Retinal pigment epithelial cell (primary cell): ENCODE data around the gene DLX4.

Source experiments
- DNase-seq: peaks from one replicate; pipeline ENCODE4 v3.0.0-alpha.2; 2010; ENCODE audit warnings: low read depth
- H3K4me3 ChIP-seq: 2 replicates; pipeline ENCODE4 v1.5.1; 2011; ENCODE audit warnings: mild to moderate bottlenecking, low read length, control low read depth, moderate library complexity
- TF ChIP-seq, protein P1 (sequence below): conservative IDR thresholded peaks from 2 replicates; pipeline ENCODE4 v1.5.1; 2011; ENCODE audit warnings: low read depth, low read length, control low read depth, inconsistent platforms

The DLX4 gene

DNA sequence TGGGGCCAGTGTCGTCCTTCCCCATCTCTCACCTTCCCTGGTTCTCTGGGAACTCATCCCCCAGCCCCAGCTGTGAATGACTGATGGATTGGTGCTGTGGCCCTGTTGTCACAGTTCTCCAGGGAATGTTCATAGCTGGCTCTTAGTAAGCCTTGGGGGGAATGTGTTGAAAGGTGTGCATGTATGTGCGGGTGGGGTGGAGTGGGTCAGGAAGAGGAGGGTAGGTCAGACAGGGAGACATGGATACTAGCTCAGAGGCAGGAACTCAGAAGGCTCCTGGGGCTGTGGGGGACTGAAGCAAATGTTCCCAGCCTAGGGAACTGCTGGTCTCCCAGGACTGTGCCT, 4.3 kb downstream of the DLX4 start:
- TF ChIP-seq, protein P1, sequence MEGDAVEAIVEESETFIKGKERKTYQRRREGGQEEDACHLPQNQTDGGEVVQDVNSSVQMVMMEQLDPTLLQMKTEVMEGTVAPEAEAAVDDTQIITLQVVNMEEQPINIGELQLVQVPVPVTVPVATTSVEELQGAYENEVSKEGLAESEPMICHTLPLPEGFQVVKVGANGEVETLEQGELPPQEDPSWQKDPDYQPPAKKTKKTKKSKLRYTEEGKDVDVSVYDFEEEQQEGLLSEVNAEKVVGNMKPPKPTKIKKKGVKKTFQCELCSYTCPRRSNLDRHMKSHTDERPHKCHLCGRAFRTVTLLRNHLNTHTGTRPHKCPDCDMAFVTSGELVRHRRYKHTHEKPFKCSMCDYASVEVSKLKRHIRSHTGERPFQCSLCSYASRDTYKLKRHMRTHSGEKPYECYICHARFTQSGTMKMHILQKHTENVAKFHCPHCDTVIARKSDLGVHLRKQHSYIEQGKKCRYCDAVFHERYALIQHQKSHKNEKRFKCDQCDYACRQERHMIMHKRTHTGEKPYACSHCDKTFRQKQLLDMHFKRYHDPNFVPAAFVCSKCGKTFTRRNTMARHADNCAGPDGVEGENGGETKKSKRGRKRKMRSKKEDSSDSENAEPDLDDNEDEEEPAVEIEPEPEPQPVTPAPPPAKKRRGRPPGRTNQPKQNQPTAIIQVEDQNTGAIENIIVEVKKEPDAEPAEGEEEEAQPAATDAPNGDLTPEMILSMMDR = no peak
- no peak overlapping the region for H3K4me3 ChIP-seq
- DNase-seq = no peak

DNA sequence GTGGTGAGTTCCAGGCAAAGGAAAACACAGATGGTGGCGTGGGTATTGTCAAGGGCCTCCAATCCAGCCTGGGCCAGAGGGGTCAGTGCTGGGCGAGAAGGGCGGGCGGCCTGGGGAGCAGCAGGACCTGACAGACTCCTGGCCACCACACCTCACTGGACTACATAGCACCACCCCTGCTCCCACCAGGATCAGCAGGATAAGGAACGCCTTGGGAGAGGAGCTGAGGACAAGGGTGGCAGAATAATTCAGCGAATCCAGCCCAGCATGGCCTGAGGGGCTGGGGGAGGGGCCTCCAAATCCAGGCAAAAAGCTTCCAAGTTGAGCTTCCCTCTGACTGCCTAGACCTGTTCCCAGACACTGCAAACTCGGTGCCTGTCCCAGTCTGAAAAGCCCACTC, 6.5 kb downstream of the DLX4 start:
- TF ChIP-seq, protein P1 = no peak
- no peak for DNase-seq
- no peak overlapping the region for H3K4me3 ChIP-seq

DNA sequence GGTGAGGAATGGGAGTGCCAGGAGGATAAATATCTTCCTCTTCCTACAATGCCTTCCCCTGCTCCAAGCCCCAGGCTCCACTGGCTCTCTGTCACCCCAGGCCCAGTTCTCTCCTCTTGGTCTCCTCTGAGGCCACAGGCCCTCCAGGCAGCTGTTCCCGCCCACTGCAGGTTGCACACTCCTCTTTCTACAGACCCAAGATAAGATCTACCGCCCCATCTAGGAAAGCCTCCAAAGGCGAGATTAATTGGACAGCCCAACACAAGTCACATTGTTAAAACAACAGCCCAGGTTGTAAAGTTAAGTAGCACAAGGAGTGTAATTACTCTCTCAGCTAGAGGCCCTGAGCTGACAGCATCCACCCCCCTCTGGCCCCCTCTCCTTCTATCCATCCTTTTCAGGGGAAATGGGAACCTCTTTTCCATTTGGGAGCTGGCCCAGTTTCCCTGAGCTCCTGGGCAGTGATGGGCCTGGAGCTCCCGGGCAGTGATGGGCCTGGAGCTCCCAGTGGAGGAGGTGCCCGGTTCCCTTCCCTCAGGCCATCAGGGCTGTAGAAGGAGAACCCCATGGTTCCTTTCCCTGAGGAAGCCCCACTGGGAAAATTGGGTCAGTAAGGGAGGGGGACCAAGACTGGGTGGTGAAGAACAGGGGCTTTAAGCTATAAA, 7.3 kb downstream of the DLX4 start:
- DNase-seq = no peak
- TF ChIP-seq, protein P1 = no peak
- no peak overlapping the region for H3K4me3 ChIP-seq

DNA sequence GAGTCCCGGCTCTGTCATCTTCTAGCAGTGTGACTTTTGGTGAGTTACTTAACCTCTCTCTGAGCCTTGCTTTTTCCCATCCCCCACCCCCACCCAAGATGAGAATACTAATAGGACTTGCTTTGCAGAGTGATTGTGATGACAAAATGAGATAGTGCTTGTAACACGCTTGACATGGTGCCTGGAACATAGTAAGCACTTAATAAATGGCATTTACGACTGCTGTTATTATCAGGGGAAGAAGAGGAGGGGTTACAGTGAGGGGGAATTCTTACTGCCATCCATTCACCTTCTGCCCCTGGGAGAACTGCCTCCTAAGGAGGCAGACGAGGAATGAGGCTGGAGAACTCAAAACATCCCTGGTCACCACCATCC, 7.8 kb downstream of the DLX4 start:
- TF ChIP-seq, protein P1 = no peak
- no peak overlapping the region for H3K4me3 ChIP-seq
- no peak for DNase-seq

DNA sequence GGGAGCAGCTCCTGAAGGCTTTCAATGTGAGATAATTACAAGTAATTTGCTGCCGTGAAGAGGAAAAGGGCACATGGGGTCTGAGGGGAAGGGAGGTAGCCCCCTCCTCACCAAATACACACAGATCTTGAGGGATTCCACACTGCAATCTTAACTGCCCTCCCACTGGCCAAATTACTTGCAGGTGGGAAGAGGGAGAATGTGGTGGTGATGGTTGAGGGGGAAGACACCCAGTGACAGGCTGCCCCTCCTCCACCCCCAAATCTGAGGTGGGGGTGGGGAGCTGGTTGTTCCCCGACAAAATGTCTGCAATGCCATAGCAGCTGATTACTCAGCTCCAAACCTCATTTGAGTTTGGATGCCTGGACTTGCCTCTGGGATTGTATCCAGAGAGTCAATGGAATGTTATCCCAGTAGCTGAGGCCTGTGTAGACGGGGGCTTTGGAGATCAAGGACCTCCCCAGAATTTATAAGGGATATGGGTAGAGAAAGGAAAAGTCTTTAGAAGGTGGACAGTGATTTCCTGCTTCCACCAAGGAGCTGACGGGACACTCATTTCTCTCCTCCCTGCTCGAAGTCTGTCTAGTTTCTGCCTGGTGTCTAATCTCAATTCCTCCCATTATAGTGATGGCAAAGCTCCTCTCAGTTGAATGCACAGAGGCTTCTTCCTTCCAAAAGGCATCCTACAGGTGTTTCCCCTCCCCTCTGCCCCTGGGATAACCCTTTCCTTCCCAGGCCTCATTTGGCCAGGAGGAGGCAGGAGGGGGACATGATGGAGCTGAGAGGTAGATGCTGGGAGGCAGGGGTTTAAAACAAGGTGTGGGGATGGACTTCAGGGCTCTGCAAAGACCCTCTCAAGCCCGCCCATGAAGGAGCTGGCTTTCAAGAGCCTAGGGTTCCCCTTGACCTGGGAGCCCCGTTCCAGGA, 8.7 kb downstream of the DLX4 start:
- TF ChIP-seq, protein P1 = peak; percentile 6
- no peak overlapping the region for H3K4me3 ChIP-seq
- DNase-seq = no peak

DNA sequence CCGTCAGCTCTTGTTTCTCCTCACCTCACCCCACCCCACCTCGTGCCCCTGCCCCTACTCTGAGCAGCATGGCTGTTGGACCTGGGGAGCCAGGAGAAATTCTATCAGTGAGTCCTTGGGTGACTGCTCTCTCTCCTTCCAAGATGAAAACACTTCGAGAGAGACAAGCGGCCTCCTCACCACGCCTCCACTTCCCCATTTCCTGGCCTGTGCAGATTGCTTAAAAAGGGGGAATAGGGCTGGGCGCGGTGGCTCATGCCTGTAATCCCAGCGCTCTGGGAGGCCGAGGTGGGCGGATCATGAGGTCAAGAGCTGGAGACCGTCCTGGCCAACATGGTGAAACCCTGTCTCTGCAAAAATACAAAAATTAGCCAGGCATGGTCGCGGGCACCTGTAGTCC, 9.5 kb downstream of the DLX4 start:
- DNase-seq = no peak
- H3K4me3 ChIP-seq = no peak overlapping the region
- TF ChIP-seq, protein P1 = no peak
